ENCODE results near the gene TAF7.

DNA sequence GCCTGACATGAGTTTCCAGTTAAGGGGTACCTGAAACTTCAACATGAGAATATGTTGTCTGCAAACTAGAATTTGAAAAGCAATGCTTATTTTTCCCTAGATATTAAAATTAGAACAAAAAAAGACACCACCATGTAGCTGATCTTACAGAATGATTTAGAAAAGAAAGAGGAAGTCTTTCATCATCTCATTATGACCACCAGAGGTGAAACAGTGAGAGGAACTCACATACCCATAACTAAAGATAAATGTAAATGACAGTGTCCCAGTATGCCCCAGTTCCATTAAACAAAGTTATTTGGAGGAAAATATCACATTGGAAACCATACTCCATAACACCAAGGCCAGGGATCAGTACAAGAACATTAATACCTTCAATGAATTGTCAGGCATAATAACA, 6.9 kb downstream of the TAF7 start:
- TF ChIP-seq EZH2 (IDR thresholded peaks at IDR 0.05; ENCODE audit: insufficient read depth, poor library complexity, severe bottlenecking), result no peak
- no peak for TF ChIP-seq EZH2phosphoT487 (IDR thresholded peaks at IDR 0.05; ENCODE audit: insufficient read depth, low read depth)
